CD4-positive, alpha-beta T cell (primary cell): ENCODE measurements around the gene TUBB2B. TPM values are rescaled to one million over a fixed set of nuclear protein-coding genes. Genes with fewer than 3 reads are reported as not detected.
A peak's percentile ranks its signal among the peaks of the same experiment; 100 is the strongest.

ENCODE experiments used
- ATAC-seq: fragments of 200-7000 bp; cut with Tn5 transposase; one replicate; pipeline ENCODE4 v1.10.0; 2022; ENCODE audit warnings: mild to moderate bottlenecking; ENCODE audit not compliant: poor library complexity
- CTCF ChIA-PET: fragments of 350-600 bp; sonication (Branson Sonifier 250); formaldehyde crosslinking; loops from one replicate; lab custom pipeline; 2021; ENCODE audit warnings: antibody characterized with exemption, inconsistent platforms; lab: Charles Lee
- POLR2A ChIA-PET: fragments of 350-600 bp; sonication (Branson Sonifier 250); formaldehyde crosslinking; loops from one replicate; lab custom pipeline; 2021; ENCODE audit warnings: antibody characterized with exemption, inconsistent platforms; lab: Charles Lee
- DNase-seq, 14 experiments: peaks; one replicate each; pipeline ENCODE4 v3.0.0-alpha.2; 2013 to 2020; ENCODE audit warnings: mixed read lengths in 2 of 14
- H3K27ac ChIP-seq, 2 donors: one replicate each; pipeline versions ENCODE4 v1.5.1 to v1.7.0; 2013; ENCODE audit warnings: low read length in 2 of 2, low read depth in 1 of 2, mild to moderate bottlenecking in 1 of 2
- H3K27me3 ChIP-seq, 2 experiments: 1 replicate in 1 of 2; 2 replicates in 1 of 2; pipeline versions ENCODE4 v1.6.1 to v1.7.0; 2013; ENCODE audit warnings: low read length in 2 of 2, control low read depth in 1 of 2, mild to moderate bottlenecking in 1 of 2, moderate library complexity in 1 of 2; ENCODE audit not compliant: insufficient read depth in 2 of 2, control insufficient read depth in 1 of 2
- H3K36me3 ChIP-seq: one replicate; pipeline ENCODE4 v1.6.1; 2013; ENCODE audit warnings: low read length, control low read depth; ENCODE audit not compliant: insufficient read depth
- H3K4me1 ChIP-seq: one replicate; pipeline ENCODE4 v1.6.1; 2013; ENCODE audit warnings: low read length, control low read depth; ENCODE audit not compliant: insufficient read depth
- H3K4me3 ChIP-seq: one replicate; pipeline ENCODE4 v1.5.1; 2013; ENCODE audit warnings: mild to moderate bottlenecking, low read length, moderate library complexity
- H3K9me3 ChIP-seq, 2 experiments: 1 replicate in 1 of 2; 2 replicates in 1 of 2; pipeline versions ENCODE4 v1.6.1 to v1.7.0; 2013; ENCODE audit warnings: low read length in 2 of 2, mild to moderate bottlenecking in 2 of 2, control low read depth in 1 of 2, moderate library complexity in 1 of 2; ENCODE audit not compliant: control insufficient read depth in 1 of 2, insufficient read depth in 1 of 2
- H3K27ac Mint-ChIP-seq: one replicate; pipeline ENCODE4 v1.8.0; 2020; ENCODE audit warnings: mixed read lengths
- H3K27me3 Mint-ChIP-seq: one replicate; pipeline ENCODE4 v1.8.0; 2021; ENCODE audit warnings: mixed read lengths
- H3K36me3 Mint-ChIP-seq: one replicate; pipeline ENCODE4 v1.8.0; 2021; ENCODE audit warnings: low read depth, mixed read lengths
- H3K4me1 Mint-ChIP-seq: one replicate; pipeline ENCODE4 v1.8.0; 2021; ENCODE audit warnings: low read depth, mixed read lengths
- H3K4me3 Mint-ChIP-seq: one replicate; pipeline ENCODE4 v1.8.0; 2020; ENCODE audit warnings: mild to moderate bottlenecking, mixed read lengths
- H3K9me3 Mint-ChIP-seq: one replicate; pipeline ENCODE4 v1.8.0; 2020; ENCODE audit warnings: mixed read lengths
- intact Hi-C, 2 experiments: fragments of 100-400 bp; cut with DNase I in 1 of 2; cut with micrococcal nuclease in 1 of 2; formaldehyde crosslinking; loops; one replicate each; pipeline versions ENCODE4 v1.15.1 to v1.9.0; 2023 to 2025; cut with DNase I, micrococcal nuclease
- total RNA-seq, 174 experiments: library from RNA in 2 of 174; stranded (reverse) in 2 of 174; gene quantifications; one replicate each; pipeline ENCODE4 v1.2.3 and lab custom pipeline; 2021 to 2026
- TF ChIP-seq, protein P1 (sequence below): fragments of 200-600 bp; IDR thresholded peaks from one replicate; pipeline ENCODE4 v1.8.0; 2022; ENCODE audit warnings: antibody characterized with exemption, mild to moderate bottlenecking

TUBB2B gene
- total RNA-seq, 2 experiments from 2014 or later: not detected

DNA sequence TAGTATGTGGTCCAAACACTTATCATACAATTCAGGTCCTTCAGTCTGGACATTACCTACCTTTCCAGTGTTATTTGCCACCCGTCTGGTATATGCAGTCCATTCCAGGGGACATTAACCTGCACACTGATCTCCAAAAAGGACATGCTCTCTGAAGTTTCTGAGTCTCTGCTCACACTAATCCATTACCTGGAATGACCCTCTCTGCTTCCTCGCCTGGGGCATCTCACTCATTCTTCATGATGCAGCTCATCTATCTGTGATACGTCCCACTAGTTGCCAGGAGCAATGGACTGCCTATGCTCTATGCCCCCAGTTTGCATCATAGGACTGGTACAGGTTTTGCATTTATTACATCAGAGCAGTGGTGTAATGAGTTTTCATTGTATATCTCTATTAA, 5.9 kb upstream of the TUBB2B start:
- no peak overlapping the region for H3K27ac ChIP-seq
- Mint-ChIP-seq H3K27ac (no peak overlapping the region), H3K27me3 (peaks cover 94% of the 10 kb centered on the region), H3K4me1 (peaks cover 38% of the 10 kb centered on the region), H3K9me3 (no peaks in the 10 kb centered on the region), H3K4me3 (no peak overlapping the region), H3K36me3 (no peaks in the 10 kb centered on the region)
- POLR2A ChIA-PET: interaction anchor here (0.5 kb wide), 1 partner anchor 279 kb away, joined by 3 read pairs; no protein-coding TSS in a partner anchor
- DNase-seq: no peak
- no peaks in the 10 kb centered on the region for H3K36me3 ChIP-seq
- TF ChIP-seq, protein P1, sequence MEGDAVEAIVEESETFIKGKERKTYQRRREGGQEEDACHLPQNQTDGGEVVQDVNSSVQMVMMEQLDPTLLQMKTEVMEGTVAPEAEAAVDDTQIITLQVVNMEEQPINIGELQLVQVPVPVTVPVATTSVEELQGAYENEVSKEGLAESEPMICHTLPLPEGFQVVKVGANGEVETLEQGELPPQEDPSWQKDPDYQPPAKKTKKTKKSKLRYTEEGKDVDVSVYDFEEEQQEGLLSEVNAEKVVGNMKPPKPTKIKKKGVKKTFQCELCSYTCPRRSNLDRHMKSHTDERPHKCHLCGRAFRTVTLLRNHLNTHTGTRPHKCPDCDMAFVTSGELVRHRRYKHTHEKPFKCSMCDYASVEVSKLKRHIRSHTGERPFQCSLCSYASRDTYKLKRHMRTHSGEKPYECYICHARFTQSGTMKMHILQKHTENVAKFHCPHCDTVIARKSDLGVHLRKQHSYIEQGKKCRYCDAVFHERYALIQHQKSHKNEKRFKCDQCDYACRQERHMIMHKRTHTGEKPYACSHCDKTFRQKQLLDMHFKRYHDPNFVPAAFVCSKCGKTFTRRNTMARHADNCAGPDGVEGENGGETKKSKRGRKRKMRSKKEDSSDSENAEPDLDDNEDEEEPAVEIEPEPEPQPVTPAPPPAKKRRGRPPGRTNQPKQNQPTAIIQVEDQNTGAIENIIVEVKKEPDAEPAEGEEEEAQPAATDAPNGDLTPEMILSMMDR: no peak
- intact Hi-C loops: no loop called here
- no peak for ATAC-seq
- H3K4me1 ChIP-seq: peaks cover 34% of the 10 kb centered on the region
- no peak overlapping the region for H3K4me3 ChIP-seq
- peaks cover 0 to 28% of the 10 kb centered on the region in 2 experiments for H3K9me3 ChIP-seq
- CTCF ChIA-PET: no interaction called here
- H3K27me3 ChIP-seq: peaks cover 66 to 69% of the 10 kb centered on the region in 2 experiments

GRCh38 chr6:3232017-3232945, 4.8 kb upstream of the TUBB2B start:
- Histone ChIP-seq H3K4me3 (no peak overlapping the region), H3K27ac (no peak overlapping the region), H3K36me3 (no peaks in the 10 kb centered on the region), H3K9me3 (peaks cover 0 to 36% of the 10 kb centered on the region in 2 experiments), H3K27me3 (peaks cover 70 to 77% of the 10 kb centered on the region in 2 experiments), H3K4me1 (peaks cover 45% of the 10 kb centered on the region)
- TF ChIP-seq, protein P1: no peak
- DNase-seq: no peak
- no peak for ATAC-seq
- CTCF ChIA-PET: interaction anchor here (0.9 to 1.2 kb wide), 3 partner anchors 19 to 746 kb away, joined by 3 to 4 read pairs (median 3); no protein-coding TSS in a partner anchor
- Mint-ChIP-seq H3K36me3 (no peaks in the 10 kb centered on the region), H3K27me3 (peaks cover 91% of the 10 kb centered on the region), H3K4me1 (peaks cover 45% of the 10 kb centered on the region), H3K9me3 (no peaks in the 10 kb centered on the region), H3K27ac (no peak overlapping the region), H3K4me3 (peak overlapping the region; percentile 12)
- POLR2A ChIA-PET: interaction anchor here (0.7 to 1.5 kb wide), 4 partner anchors 8 to 80 kb away, joined by 3 read pairs; partner anchors contain the start of gene TUBB2A
- intact Hi-C loops: no loop called here

GRCh38 chr6:3231247-3232016, 4.0 kb upstream of the TUBB2B start:
- Histone ChIP-seq H3K4me3 (no peak overlapping the region), H3K27me3 (peaks cover 78 to 85% of the 10 kb centered on the region in 2 experiments), H3K9me3 (peaks cover 0 to 43% of the 10 kb centered on the region in 2 experiments), H3K36me3 (no peaks in the 10 kb centered on the region), H3K4me1 (peaks cover 53% of the 10 kb centered on the region), H3K27ac (no peak overlapping the region)
- TF ChIP-seq, protein P1: no peak
- Mint-ChIP-seq H3K9me3 (no peaks in the 10 kb centered on the region), H3K4me1 (peaks cover 53% of the 10 kb centered on the region), H3K27ac (no peak overlapping the region), H3K27me3 (peaks cover 92% of the 10 kb centered on the region), H3K36me3 (no peaks in the 10 kb centered on the region), H3K4me3 (peak overlapping the region; percentile 66)
- DNase-seq: peak in 2 of 14 experiments; percentile 8 to 31
- no peak for ATAC-seq
- ChIA-PET CTCF (interaction anchor here (0.9 to 2.2 kb wide), 3 partner anchors 20 to 747 kb away, joined by 3 to 7 read pairs (median 3); no protein-coding TSS in a partner anchor), POLR2A (interaction anchor here (0.7 to 1.5 kb wide), 4 partner anchors 9 to 79 kb away, joined by 3 read pairs; partner anchors contain the start of gene TUBB2A)
- intact Hi-C loops: loop anchor here in 1 of 2 experiments (2.0 kb wide), 1 partner anchor 19 kb away; no protein-coding TSS in a partner anchor
